Measurements from ENCODE around the gene C19orf53. TPM values are rescaled to one million over a fixed set of nuclear protein-coding genes. Genes with fewer than 3 reads are reported as not detected.
A peak's percentile ranks its signal among the peaks of the same experiment; 100 is the strongest.
"Not testable (repeated sequence)": the region's sequence is repeated elsewhere in the genome, so short reads cannot be mapped to it uniquely, and the experiment has no call there.

C19orf53 gene
- total RNA-seq, 2 donors from 2014 or later: 48.5 to 82.6 TPM

DNA sequence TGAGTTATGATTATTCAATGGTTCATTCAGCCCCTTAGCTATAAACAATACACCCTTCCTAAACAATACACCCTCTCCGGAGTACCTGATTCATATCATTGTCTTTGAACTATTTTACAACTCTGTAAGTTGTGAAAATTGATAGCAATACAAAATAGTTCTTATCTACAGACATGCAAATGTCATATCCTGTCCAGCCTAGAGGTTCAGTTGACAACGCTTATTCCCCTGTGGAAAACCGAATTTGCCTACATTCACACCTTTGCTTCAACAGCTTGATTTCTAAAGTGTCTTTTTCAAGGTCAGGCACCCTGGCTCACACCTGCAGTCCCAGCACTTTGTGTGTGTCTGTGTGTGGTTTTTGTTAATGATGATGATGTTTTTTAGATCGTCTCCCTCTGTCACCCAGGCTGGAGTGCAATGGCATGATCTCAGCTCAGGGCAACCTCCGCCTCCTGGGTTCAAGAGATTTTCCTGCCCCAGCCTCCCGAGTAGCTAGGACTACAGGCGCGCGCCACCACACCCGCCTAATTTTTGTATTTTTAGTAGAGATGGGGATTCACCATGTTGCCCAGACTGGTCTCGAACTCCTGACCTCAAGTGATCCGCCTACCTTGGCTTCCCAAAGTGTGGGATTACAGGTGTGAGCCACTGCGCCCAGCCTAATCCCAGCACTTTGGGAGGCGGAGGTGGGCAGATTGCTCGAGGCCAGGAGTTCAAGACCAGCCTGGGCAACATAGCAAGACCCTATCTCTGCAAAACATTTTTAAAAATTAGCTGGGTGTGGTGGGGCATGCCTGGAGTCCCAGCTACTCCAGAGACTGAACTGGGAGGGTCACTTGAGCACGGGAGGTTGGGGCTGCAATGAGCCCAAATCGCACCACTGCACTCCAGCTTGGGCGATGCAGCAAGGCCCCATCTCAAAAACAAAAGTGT is 9.6 kb downstream of the C19orf53 start:
- no peak for DNase-seq
- Histone ChIP-seq H3K36me3 (no peaks in the 10 kb centered on the region), H3K4me3 (no peak overlapping the region), H3K9ac (ENCODE audit: low read depth in 2 of 2, low read length in 2 of 2) (no peak overlapping the region), H3K9me3 (no peaks in the 10 kb centered on the region), H3K27me3 (no peaks in the 10 kb centered on the region), H3K4me1 (no peaks in the 10 kb centered on the region), H3K27ac (no peak overlapping the region)
- intact Hi-C loops (cut with DNase I): loop anchor here (2.0 kb wide), 1 partner anchor 79 kb away; no protein-coding TSS in a partner anchor
- TF ChIP-seq, protein P1, sequence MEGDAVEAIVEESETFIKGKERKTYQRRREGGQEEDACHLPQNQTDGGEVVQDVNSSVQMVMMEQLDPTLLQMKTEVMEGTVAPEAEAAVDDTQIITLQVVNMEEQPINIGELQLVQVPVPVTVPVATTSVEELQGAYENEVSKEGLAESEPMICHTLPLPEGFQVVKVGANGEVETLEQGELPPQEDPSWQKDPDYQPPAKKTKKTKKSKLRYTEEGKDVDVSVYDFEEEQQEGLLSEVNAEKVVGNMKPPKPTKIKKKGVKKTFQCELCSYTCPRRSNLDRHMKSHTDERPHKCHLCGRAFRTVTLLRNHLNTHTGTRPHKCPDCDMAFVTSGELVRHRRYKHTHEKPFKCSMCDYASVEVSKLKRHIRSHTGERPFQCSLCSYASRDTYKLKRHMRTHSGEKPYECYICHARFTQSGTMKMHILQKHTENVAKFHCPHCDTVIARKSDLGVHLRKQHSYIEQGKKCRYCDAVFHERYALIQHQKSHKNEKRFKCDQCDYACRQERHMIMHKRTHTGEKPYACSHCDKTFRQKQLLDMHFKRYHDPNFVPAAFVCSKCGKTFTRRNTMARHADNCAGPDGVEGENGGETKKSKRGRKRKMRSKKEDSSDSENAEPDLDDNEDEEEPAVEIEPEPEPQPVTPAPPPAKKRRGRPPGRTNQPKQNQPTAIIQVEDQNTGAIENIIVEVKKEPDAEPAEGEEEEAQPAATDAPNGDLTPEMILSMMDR (IDR thresholded peaks at IDR 0.05): no peak

DNA sequence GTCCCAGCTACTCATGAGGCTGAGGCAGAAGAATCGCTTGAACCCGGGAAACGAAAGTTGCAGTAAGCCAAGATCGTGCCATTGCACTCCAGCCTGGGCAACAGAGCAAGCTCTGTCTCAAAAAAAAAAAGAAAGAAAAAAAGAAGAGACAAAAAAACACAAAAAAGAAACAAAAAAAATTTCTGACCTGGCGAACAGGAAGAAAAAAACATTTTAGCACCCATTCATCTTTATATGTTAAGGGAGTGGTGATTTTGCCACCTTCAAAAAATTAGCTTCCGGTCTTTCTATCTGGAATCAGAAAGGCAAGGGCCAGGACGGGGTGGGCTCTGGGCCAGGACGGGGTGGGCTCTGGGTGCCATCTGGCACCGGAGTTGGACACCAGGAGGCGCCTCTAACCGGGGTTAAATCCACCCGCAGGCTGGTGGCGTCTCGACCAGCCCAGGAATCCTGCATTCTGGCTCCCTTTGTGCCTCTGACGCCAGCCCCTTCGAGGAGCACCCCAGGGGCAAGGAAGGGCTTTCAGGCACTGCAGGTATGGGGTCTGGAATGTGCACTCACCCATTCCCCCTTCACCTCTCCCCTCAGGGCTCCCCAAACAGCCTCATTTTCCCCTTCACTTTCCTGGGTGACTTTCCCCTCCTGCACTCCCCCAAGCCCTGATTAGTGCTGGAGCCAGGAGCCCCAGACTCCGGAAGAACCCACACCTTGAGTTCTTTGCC is 10.6 kb downstream of the C19orf53 start:
- H3K36me3 ChIP-seq: no peaks in the 10 kb centered on the region
- no peaks in the 10 kb centered on the region for H3K9me3 ChIP-seq
- DNase-seq: peak; percentile 78
- intact Hi-C loops (cut with DNase I): loop anchor here (2.0 kb wide), 1 partner anchor 78 kb away; no protein-coding TSS in a partner anchor
- no peak overlapping the region for H3K27ac ChIP-seq
- no peak overlapping the region for H3K9ac ChIP-seq (ENCODE audit: low read depth in 2 of 2, low read length in 2 of 2)
- H3K4me3 ChIP-seq: no peak overlapping the region
- no peaks in the 10 kb centered on the region for H3K27me3 ChIP-seq
- no peaks in the 10 kb centered on the region for H3K4me1 ChIP-seq
- TF ChIP-seq, protein P1 (IDR thresholded peaks at IDR 0.05): peak; percentile 68

DNA sequence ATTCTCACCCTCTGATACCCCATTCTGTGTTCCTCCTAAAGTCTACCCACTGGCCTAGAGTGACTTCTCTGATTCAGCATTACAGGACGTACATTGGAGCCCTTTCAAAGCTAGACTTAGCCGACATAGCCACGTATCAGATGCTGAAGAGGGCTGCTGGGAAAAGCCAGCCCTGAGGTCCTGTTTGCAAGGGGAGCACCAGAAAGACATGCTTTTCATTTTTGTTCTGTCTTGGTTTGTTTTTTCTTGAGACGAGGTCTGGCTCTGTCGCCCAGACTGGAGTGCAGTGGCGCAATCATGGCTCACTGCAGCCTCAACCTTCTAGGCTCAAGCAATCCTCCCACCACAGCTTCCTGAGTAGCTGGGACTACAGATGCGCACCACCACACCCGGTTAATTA is 14.7 kb downstream of the C19orf53 start:
- Histone ChIP-seq H3K27me3 (no peaks in the 10 kb centered on the region), H3K27ac (peak overlapping the region; percentile 18), H3K36me3 (no peaks in the 10 kb centered on the region), H3K4me3 (no peak overlapping the region), H3K4me1 (no peaks in the 10 kb centered on the region), H3K9ac (ENCODE audit: low read depth in 2 of 2, low read length in 2 of 2) (no peak overlapping the region), H3K9me3 (no peaks in the 10 kb centered on the region)
- no peak for DNase-seq
- intact Hi-C loops (cut with DNase I): no loop called here
- TF ChIP-seq, protein P1 (IDR thresholded peaks at IDR 0.05): no peak

DNA sequence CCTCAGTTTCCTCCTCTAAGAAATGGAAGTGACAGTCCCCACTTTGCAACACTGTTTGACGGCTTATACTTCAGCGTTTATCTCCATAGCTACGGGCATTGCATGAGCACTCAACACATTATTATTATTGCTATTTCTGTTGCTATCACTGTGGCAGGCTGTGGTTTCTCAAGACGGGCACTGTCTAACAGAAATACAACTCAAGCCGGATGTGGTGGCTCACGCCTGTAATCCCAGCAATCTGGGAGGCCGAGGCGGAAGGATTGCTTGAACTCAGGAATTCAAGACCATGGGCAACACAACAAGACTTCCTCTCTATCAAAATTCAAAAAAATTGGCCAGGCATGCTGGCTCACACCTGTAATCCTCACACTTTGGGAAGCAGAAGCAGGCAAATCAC is 16.1 kb downstream of the C19orf53 start:
- Histone ChIP-seq H3K27me3 (no peaks in the 10 kb centered on the region), H3K36me3 (no peaks in the 10 kb centered on the region), H3K4me3 (no peak overlapping the region), H3K27ac (no peak overlapping the region), H3K9ac (ENCODE audit: low read depth in 2 of 2, low read length in 2 of 2) (no peak overlapping the region), H3K4me1 (no peaks in the 10 kb centered on the region), H3K9me3 (no peaks in the 10 kb centered on the region)
- intact Hi-C loops (cut with DNase I): no loop called here
- TF ChIP-seq, protein P1 (IDR thresholded peaks at IDR 0.05): no peak
- DNase-seq: no peak

DNA sequence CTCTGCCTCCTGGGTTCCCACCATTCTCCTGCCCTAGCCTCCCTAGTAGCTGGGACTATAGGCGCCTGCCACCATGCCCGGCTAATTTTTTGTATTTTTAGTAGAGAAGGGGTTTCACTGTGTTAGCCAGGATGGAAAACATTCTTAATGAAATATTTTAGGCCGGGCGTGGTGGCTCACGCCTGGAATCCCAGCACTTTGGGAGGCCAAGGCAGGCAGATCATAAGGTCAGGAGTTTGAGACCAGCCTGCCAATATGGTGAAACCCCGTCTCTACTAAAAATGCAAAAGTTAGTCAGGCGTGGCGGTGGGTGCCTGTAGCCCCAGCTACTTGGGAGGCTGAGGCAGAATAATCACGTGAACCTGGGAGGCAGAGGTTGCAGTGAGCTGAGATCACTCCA is 19.1 kb downstream of the C19orf53 start:
- H3K9ac ChIP-seq (ENCODE audit: low read depth in 2 of 2, low read length in 2 of 2); H3K27me3 ChIP-seq; H3K36me3 ChIP-seq; H3K4me3 ChIP-seq; H3K4me1 ChIP-seq; intact Hi-C loops (cut with DNase I); DNase-seq; H3K27ac ChIP-seq; H3K9me3 ChIP-seq: not testable (repeated sequence)

All from colonic mucosa (tissue), 4 donors.